Measurements from ENCODE around the gene FKBP5.

FKBP5 gene

DNA sequence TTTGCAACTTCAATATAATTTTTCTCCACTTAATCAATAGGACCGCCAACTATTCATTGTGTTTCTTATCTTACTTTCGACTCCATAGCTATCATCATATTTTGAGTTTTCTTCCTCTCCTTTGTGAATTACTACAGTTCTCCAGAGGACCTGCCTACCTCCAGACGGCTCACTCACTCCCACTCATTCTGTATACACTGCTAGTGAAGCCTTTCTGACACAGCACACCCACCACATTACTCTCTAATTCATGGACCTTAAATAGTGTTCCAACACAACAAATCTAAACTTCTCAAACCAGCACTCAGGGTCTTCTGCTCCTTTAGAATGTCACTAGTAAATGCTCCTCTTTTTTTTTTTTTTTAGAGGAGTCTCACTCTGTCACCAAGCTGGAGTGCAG, 23.8 kb downstream of the FKBP5 start:
- in situ Hi-C loops (cut with HindIII; ENCODE audit: low sequenced_read_pairs) = no loop called here
- H3K4me3 ChIP-seq (ENCODE audit: low read depth, low read length) = no peak overlapping the region
- TF ChIP-seq, protein P1, sequence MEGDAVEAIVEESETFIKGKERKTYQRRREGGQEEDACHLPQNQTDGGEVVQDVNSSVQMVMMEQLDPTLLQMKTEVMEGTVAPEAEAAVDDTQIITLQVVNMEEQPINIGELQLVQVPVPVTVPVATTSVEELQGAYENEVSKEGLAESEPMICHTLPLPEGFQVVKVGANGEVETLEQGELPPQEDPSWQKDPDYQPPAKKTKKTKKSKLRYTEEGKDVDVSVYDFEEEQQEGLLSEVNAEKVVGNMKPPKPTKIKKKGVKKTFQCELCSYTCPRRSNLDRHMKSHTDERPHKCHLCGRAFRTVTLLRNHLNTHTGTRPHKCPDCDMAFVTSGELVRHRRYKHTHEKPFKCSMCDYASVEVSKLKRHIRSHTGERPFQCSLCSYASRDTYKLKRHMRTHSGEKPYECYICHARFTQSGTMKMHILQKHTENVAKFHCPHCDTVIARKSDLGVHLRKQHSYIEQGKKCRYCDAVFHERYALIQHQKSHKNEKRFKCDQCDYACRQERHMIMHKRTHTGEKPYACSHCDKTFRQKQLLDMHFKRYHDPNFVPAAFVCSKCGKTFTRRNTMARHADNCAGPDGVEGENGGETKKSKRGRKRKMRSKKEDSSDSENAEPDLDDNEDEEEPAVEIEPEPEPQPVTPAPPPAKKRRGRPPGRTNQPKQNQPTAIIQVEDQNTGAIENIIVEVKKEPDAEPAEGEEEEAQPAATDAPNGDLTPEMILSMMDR (IDR thresholded peaks at IDR 0.05; ENCODE audit: low read depth, low read length) = no peak
- no peak for DNase-seq (ENCODE audit: low read depth, low spot score)

DNA sequence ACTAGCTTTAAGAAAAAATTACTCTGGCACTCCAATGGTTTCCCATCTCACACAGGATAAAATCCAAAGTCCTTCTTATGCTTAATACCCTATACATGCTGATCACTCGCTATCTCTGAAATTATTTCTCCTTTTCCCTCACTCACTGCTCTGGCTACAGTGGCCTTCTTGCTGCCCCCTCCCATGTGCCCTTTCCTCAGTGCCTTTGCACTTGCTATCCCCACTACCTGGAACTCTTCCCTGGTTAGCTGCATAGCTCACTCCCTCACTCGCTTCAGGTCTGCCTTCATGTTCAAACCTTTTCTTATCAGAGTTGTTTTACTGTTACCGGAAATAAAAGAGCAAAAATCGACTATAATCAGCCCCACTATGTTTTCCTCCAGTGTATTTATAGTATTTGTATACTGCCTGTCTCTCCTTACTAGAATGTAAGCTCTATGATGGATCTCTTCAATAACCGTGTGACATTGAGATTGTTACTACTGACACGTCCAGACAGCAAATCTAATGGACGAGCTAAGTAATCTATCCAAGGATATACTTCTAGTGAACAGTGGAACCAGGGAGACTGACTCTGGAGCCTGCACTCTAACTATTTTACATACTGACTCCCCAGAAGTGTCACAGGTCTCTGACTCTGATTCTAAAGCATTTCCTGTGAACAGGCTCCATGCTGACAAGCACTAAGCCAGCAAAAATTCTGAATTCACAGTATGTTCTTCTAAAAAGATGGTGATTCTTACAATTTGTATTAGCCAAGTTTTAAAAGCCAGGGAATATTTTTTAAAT, 25.1 kb downstream of the FKBP5 start:
- TF ChIP-seq, protein P1 (IDR thresholded peaks at IDR 0.05; ENCODE audit: low read depth, low read length) = no peak
- no peak overlapping the region for H3K4me3 ChIP-seq (ENCODE audit: low read depth, low read length)
- in situ Hi-C loops (cut with HindIII; ENCODE audit: low sequenced_read_pairs) = no loop called here
- peak; percentile 83 for DNase-seq (ENCODE audit: low read depth, low spot score)

DNA sequence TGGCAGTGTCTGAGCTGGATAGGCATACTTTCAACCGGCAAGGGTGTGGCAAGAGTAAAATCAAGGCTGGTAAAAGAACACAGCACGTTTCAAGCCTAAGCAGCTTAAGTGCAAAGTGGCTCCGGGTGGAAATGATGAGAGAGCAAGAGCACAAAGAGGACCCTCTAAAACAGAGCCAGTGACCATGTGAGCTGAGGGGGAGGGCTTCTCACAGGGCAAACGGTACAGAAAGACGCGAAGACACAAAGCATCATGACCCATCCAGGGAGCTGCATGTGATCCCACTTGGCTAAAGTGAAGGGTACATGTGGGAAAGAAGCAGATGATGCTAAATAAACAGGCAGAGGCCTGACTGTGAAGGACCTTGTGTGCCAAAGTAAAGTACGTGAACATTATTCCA, 25.7 kb downstream of the FKBP5 start:
- in situ Hi-C loops (cut with HindIII; ENCODE audit: low sequenced_read_pairs) = no loop called here
- no peak overlapping the region for H3K4me3 ChIP-seq (ENCODE audit: low read depth, low read length)
- DNase-seq (ENCODE audit: low read depth, low spot score) = peak; percentile 47
- TF ChIP-seq, protein P1 (IDR thresholded peaks at IDR 0.05; ENCODE audit: low read depth, low read length) = no peak

DNA sequence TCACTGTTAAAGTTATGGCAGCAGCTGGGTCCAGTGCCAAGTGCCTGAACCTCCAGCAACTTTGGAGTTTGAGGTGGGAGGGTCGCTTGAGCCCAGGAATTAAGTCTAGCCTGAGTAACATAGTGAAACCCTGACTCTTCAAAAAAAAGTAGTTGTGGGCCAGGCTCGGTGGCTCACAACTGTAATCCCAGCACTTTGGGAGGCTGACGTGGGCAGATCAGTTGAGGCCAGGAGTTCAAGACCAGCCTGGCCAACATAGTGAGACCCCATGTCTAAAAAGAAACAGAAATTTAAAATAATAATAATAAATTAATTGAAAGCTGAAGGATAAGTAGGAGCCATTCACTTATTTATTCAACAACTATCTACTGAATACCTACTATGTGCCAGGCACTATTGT, 33.8 kb downstream of the FKBP5 start:
- in situ Hi-C loops (cut with HindIII; ENCODE audit: low sequenced_read_pairs) = no loop called here
- DNase-seq (ENCODE audit: low read depth, low spot score) = no peak
- no peak overlapping the region for H3K4me3 ChIP-seq (ENCODE audit: low read depth, low read length)
- TF ChIP-seq, protein P1 (IDR thresholded peaks at IDR 0.05; ENCODE audit: low read depth, low read length) = no peak

DNA sequence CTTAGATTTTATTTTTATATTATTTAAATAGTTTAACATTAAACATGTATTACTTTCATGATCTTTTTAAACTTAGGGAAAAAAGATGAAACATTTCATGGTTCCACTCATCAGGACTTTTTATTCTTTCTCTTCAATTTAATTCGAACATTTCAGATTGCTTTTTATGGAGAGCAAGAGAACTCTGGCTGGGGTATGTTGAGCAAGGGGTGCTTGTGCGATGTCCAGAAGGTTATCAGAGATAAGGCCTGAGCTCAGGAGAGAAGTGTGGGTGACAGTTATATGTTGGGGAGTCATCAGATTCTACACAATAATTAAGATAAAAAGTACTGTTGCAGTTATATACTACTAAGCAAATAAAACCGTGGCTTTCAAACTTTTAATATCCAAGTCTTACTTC, 37.5 kb downstream of the FKBP5 start:
- no peak for DNase-seq (ENCODE audit: low read depth, low spot score)
- in situ Hi-C loops (cut with HindIII; ENCODE audit: low sequenced_read_pairs) = no loop called here
- H3K4me3 ChIP-seq (ENCODE audit: low read depth, low read length) = no peak overlapping the region
- TF ChIP-seq, protein P1 (IDR thresholded peaks at IDR 0.05; ENCODE audit: low read depth, low read length) = no peak

DNA sequence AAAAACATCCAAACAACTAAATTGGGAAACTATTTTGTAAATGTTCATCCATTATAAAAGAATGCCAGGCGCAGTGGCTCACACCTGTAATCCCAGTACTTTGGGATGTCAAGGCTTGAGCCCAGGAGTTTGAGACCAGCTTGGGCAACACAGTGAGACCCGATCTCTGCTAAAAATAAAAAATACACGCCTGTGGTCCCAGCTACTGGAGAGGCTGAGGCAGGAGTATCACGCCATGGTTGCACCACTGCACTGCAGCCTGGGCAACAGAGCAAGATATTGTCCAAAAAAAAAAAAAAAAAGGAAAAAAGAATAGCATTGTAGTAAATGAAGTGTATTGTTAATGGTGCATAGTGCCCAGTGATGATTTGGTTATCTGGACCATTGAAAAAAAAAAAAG, 38.7 kb downstream of the FKBP5 start:
- no peak for DNase-seq (ENCODE audit: low read depth, low spot score)
- TF ChIP-seq, protein P1 (IDR thresholded peaks at IDR 0.05; ENCODE audit: low read depth, low read length) = no peak
- in situ Hi-C loops (cut with HindIII; ENCODE audit: low sequenced_read_pairs) = no loop called here
- H3K4me3 ChIP-seq (ENCODE audit: low read depth, low read length) = no peak overlapping the region

Data from astrocyte of the spinal cord (primary cell).